Activated CD4-positive, alpha-beta T cell treated with anti-CD3 and anti-CD28 coated beads for 24 hours (primary cell): ENCODE measurements around the gene MGMT.

Source experiments
- DNase-seq, 2 donors: peaks; one replicate each; pipeline ENCODE4 v3.0.0-alpha.2; 2020; ENCODE audit warnings: low read depth in 2 of 2

The MGMT gene

DNA sequence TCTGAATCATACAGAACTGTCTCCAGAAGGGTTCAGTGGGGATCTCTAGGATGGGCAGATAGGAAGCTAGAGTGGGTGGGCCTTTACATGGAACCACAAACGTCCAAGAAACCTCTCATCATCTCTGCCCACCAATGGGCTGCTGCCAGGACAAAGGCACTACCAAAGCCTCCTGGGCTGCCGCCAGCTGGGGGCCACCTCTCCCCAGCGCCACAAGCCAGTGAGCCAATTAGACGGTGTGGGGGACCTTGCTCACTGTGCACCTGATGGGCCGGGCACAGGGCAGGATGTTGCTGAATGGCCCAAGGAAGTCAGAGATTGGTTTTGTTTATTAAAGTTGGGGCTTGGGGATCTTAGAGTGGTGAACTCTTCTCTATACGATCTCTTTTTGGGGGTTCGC lies 242.1 kb downstream of the MGMT start:
- no peak for DNase-seq

DNA sequence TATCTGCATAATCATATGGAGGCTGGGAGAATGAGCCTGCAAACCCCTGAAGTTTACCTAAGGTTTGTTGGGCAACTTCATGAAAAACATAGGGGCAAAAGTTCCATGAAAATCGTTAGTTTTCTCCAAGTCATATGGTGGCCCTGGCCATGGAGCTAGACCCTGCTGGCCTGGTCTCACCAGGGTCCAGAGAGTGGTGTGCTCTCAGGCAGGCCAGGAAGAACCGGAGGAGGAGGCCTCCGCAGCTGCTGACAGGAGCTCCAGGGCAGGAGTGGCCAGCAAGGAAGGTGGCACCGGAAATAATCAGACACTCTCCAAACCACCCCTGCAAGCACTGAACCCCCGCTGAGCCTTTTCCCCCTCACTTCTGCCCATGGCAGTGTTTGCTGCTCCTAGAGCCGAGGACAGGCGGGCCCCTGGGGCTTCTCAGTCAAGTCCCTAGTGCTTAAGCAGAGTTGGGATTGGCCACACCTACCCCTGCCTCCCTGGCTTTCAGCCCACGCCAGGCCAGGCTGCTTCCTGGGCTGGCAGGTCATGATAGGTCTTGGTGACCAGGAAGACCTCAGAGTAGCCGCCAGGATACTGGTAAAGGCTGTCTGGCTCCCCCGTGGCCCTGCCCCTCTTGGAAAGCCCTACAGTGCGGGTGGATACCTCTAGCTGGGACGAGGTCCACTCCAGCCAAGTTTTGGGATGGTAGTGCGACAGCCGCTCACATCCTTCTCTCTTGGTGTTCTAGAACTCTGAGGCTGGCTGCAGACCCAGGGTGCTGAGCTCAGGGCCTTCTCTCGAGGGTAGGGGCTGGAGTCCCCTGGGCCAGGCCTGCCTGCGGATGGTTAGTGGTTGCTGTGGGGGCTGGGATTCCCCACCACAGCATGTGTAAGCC lies 242.8 kb downstream of the MGMT start:
- no peak for DNase-seq

GRCh38 chr10:129710510-129710847 lies 243.4 kb downstream of the MGMT start:
- DNase-seq: no peak

DNA sequence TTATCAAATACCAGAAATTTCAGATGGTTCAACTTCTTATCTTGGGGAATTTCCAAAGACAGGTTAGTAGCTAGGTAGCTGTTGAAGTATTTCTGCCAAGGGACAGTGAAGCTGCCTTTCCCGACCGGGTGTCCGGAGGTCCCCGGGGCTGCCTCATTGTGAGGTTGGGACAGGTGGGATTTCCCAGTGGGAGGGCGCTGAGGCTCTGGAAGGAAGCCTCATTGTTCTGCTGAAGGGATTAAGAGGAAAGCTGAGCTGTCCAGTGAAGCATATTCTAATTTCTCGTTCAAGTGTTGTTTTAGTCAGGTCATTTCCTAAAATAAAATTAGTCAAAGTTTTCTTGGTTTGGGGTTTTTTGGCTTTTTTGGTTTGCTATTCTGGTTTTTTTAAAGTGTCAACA lies 244.2 kb downstream of the MGMT start:
- no peak for DNase-seq

- no peak for DNase-seq
These were observed 245.0 kb downstream of the MGMT start for GRCh38 chr10:129712000-129712399.

GRCh38 chr10:129713659-129714265 lies 246.7 kb downstream of the MGMT start:
- no peak for DNase-seq

DNA sequence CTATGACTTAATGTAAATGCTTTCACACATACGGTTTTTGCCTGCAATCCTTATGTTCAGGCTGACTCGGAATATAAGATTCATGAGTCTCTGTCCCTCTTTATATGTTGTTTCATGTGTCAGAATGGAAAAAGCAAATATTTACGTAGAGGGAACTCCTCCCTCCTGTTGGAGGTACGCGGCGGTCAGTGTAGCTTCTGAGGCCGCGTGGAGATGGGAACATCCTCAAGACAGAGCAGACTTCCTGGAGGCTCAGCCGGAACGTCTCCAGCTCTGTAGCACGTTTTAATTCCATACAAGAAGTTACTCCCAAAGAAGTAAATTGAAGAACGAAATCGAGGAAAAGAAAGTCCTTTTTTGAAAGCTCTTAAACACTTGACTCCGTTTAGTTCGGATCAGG lies 248.8 kb downstream of the MGMT start:
- DNase-seq: no peak

- DNase-seq: no peak
These were observed 249.2 kb downstream of the MGMT start for GRCh38 chr10:129716211-129716681.

GRCh38 chr10:129716881-129717280 lies 249.8 kb downstream of the MGMT start:
- no peak for DNase-seq

DNA sequence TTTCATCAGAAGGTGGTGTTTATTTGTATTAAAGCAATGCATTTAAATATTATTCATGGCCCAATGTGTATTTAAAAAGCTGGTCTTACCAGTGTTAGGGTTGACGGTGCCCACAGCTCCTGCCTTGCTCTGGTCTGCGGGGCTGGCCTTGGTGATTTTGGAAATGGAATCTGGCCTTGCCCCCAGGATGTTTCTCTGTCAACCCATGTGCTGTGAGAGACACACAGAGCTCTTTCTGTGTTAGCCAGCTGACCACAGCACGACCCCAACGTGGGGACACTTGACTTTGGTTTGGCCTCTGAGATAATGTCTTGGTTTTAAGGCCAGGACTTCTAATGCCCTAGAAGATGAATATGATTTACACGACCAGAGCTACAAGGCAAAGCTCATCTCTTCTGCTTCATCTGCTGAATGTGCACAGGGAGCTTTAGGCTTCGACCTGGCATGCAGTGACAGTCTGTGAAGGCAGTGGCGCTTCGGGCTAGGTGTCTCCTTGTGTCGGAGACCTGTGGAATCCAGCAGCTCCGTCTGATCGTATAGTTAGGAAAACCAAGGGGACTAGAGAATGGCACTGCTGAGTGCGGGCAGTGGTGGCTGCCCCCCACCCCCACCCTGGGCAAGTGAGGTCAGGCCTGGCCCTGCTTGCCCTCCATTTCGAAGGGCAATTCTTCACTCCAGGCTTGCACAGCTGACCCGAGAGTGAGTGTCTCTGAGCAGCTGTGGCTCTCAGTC lies 250.9 kb downstream of the MGMT start:
- no peak for DNase-seq

DNA sequence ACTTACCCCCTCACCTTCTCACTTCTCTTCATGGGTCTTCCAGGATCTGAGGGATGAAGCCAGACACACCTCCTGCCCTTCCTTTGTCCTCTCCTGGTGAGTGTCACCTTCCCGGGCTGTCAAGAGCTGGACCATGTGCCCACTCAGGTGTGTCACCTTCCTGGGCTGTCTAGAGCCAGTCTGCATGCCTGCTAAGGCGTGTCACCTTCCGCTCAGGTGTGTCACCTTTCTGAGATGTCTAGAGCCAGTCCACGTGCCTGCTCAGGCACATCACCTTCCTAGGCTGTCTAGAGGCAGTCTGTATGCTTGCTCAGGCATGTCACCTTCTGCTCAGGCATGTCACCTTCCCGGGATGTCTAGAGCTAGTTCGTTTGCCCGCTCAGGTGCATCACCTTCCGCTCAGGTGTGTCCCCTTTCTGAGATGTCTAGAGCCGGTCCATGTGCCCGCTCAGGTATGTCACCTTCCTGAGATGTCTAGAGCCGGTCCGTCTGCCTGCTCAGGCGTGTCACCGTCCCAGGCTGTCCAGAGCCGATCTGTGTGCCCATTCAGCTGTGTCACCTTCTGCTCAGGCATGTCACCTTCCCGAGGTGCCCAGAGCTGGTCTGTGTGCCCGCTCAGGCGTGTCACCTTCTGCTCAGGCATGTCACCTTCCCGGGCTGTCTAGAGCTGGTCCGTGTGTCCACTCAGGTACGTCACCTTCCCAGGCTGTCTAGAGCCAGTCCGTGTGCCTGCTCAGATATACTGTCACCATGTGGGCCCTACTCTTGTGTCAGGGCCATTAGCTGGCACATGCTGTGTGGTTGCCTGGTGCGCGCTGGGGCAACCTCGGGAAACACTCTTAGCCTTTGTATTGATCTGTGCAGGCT lies 251.7 kb downstream of the MGMT start:
- no peak for DNase-seq

- no peak for DNase-seq
These were observed 252.3 kb downstream of the MGMT start for GRCh38 chr10:129719415-129719739.

DNA sequence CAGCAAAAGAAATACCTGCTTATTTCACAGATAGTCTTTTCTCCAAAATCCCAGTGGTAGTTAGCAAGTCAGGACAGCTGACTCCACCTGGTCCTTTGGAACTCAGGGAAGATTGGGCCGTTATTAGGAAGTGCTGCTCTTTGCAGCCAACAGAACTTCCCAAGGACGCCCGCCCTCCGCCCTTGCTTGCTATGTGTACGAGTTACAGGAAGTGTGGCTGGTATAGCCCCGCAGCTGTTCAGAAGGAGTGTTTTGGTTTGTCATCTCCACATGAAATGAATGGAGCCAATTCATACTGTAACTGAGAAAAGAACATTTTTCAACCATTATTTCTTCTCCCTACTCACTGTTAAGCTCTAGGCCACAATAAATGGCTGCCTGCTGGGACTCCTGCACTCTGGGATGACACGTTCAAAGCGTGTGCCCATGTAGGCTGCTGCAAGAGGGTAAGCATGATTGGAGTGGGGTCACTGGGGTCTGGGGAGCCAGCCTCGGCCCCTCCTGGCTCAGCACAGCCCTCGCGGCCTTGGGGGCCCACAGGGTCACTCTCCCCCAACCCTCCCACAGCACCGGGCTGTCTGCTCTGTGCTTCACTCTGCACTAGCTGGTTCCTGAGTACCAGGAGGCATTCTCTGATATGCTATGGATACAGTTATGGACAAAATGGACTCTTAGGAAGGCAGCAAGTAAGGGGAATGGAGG lies 253.0 kb downstream of the MGMT start:
- DNase-seq: no peak

GRCh38 chr10:129725011-129725410 lies 258.0 kb downstream of the MGMT start:
- DNase-seq: no peak

- DNase-seq: no peak
These were observed 258.4 kb downstream of the MGMT start for GRCh38 chr10:129725482-129725881.

DNA sequence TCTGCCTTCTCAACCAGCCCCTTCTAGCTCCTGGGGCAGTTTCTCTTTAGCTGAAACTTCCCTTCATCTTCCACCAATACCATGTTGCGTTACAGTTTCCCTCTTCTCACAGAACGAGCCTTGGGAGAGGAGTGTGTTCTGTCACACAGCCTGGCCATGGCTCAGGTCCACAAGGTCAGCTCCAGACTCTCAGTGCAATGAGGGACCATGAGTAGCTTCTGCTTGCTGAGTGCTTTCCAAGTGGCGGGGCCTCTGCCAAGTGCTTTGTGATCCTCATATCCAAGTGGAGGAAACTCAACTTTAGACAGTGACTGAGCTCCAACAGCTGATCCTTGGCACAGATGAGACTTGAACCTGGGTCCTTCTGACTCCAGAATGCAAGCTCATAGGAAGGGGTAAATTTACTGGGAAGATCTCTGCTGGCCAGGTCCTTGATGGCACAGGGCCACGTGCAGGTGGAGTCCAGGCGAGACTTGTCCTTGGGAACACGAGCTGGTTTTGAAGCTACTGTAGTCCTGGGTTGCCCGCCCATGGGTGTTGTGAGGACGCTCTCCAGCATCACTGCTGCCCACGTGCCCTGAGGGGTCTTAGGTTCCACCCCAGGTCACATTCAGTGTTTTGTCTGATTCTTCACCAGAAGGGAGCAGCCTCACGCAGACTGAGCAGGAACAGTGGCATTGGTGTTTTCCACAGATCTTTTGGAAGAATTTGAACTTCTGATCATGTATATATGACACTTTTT lies 259.0 kb downstream of the MGMT start:
- no peak for DNase-seq

DNA sequence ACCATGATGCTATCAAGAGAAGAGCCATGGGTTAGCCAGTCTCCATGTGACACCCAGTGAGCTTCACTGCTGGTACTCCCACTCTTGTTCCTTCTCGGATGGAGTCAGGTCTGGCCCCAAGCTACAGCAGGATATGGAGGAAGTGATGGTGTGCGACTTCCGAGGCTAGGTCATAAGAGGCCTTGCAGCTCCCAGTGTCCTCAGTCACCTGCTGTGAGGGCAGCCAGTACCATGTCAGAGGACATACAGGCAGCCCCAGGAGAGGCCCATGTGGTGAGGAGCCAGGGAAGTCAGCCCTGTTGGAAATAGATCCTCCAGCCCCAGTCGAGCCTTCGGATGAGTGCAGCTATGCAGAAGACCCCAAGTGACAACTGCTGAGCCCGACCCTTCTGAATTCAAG lies 260.0 kb downstream of the MGMT start:
- DNase-seq: no peak

GRCh38 chr10:129727495-129727894 lies 260.5 kb downstream of the MGMT start:
- no peak for DNase-seq

- DNase-seq: no peak
These were observed 261.3 kb downstream of the MGMT start for GRCh38 chr10:129728246-129728820.
